Measurements from ENCODE around the gene APOL2. TPM values are rescaled to one million over a fixed set of nuclear protein-coding genes. Genes with fewer than 3 reads are reported as not detected.
"Not testable (repeated sequence)": the region's sequence is repeated elsewhere in the genome, so short reads cannot be mapped to it uniquely, and the experiment has no call there.

The APOL2 gene
- total RNA-seq, 1 experiment from 2014 or later: 9.9 TPM

GRCh38 chr22:36204001-36204631 is 35.2 kb downstream of the APOL2 start:
- no peaks in the 10 kb centered on the region for H3K36me3 ChIP-seq (ENCODE audit: control insufficient read depth in 1 of 2, insufficient read depth in 2 of 2, low read length in 2 of 2)
- POLR2A ChIA-PET: no interaction called here
- no TSS peak for BruUV-seq (replicated peaks)
- no peaks in the 10 kb centered on the region for H3K4me1 ChIP-seq (ENCODE audit: control insufficient read depth in 1 of 2, insufficient read depth in 2 of 2, low read length in 2 of 2)
- H3K27me3 ChIP-seq (ENCODE audit: insufficient read depth, low read length): no peaks in the 10 kb centered on the region; the same call in 1 of the 2 replicates
- no peak overlapping the region for H3K27ac ChIP-seq (ENCODE audit: low read depth, low read length)
- H3K9me2 ChIP-seq (ENCODE audit: insufficient read depth): no peaks in the 10 kb centered on the region
- no peaks in the 10 kb centered on the region for H3K9me3 ChIP-seq (ENCODE audit: control insufficient read depth in 1 of 2, insufficient read depth in 1 of 2, low read depth in 1 of 2, low read length in 2 of 2)
- intact Hi-C loops (cut with micrococcal nuclease): no loop called here
- no peak overlapping the region for H2AFZ ChIP-seq (ENCODE audit: low read depth, low read length, poor library complexity, severe bottlenecking)
- RAD21 ChIA-PET (ENCODE audit: low non-redundant PET in 1 of 2, low total read pairs in 2 of 2, uncharacterized antibody in 2 of 2, unreplicated experiment in 2 of 2): no interaction called here
- CTCF ChIA-PET: interaction anchor here (0.8 kb wide), 1 partner anchor 23 kb away, joined by 3 read pairs; no protein-coding TSS in a partner anchor
- TF ChIP-seq ELF1 (IDR thresholded peaks at IDR 0.05; ENCODE audit: borderline replicate concordance, low read depth) (no peak), JUND (IDR thresholded peaks at IDR 0.05) (no peak), RAD21 (IDR thresholded peaks at IDR 0.05; ENCODE audit: low read depth) (no peak), ZNF274 (IDR thresholded peaks at IDR 0.05; ENCODE audit: low read depth, low read length) (no peak), SIN3A (IDR thresholded peaks at IDR 0.05; ENCODE audit: low read depth) (no peak), FOSL1 (IDR thresholded peaks at IDR 0.05; ENCODE audit: low read depth) (no peak), MAX (IDR thresholded peaks at IDR 0.05) (no peak), SP1 (IDR thresholded peaks at IDR 0.05; ENCODE audit: low read depth) (no peak), POLR2AphosphoS5 (IDR thresholded peaks at IDR 0.05; ENCODE audit: low read depth, low read length) (no peak), SRF (IDR thresholded peaks at IDR 0.05; ENCODE audit: low read depth) (no peak)
- TF ChIP-seq, protein P1, sequence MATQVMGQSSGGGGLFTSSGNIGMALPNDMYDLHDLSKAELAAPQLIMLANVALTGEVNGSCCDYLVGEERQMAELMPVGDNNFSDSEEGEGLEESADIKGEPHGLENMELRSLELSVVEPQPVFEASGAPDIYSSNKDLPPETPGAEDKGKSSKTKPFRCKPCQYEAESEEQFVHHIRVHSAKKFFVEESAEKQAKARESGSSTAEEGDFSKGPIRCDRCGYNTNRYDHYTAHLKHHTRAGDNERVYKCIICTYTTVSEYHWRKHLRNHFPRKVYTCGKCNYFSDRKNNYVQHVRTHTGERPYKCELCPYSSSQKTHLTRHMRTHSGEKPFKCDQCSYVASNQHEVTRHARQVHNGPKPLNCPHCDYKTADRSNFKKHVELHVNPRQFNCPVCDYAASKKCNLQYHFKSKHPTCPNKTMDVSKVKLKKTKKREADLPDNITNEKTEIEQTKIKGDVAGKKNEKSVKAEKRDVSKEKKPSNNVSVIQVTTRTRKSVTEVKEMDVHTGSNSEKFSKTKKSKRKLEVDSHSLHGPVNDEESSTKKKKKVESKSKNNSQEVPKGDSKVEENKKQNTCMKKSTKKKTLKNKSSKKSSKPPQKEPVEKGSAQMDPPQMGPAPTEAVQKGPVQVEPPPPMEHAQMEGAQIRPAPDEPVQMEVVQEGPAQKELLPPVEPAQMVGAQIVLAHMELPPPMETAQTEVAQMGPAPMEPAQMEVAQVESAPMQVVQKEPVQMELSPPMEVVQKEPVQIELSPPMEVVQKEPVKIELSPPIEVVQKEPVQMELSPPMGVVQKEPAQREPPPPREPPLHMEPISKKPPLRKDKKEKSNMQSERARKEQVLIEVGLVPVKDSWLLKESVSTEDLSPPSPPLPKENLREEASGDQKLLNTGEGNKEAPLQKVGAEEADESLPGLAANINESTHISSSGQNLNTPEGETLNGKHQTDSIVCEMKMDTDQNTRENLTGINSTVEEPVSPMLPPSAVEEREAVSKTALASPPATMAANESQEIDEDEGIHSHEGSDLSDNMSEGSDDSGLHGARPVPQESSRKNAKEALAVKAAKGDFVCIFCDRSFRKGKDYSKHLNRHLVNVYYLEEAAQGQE (IDR thresholded peaks at IDR 0.05; ENCODE audit: low read depth): no peak
- TF ChIP-seq, protein P2, sequence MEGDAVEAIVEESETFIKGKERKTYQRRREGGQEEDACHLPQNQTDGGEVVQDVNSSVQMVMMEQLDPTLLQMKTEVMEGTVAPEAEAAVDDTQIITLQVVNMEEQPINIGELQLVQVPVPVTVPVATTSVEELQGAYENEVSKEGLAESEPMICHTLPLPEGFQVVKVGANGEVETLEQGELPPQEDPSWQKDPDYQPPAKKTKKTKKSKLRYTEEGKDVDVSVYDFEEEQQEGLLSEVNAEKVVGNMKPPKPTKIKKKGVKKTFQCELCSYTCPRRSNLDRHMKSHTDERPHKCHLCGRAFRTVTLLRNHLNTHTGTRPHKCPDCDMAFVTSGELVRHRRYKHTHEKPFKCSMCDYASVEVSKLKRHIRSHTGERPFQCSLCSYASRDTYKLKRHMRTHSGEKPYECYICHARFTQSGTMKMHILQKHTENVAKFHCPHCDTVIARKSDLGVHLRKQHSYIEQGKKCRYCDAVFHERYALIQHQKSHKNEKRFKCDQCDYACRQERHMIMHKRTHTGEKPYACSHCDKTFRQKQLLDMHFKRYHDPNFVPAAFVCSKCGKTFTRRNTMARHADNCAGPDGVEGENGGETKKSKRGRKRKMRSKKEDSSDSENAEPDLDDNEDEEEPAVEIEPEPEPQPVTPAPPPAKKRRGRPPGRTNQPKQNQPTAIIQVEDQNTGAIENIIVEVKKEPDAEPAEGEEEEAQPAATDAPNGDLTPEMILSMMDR (IDR thresholded peaks at IDR 0.05 in 2 of 3, conservative IDR thresholded peaks at IDR 0.05 in 1 of 3; ENCODE audit: borderline replicate concordance in 1 of 3, insufficient read depth in 1 of 3, low read depth in 2 of 3, low read length in 2 of 3): no peak
- TF ChIP-seq, protein P3, sequence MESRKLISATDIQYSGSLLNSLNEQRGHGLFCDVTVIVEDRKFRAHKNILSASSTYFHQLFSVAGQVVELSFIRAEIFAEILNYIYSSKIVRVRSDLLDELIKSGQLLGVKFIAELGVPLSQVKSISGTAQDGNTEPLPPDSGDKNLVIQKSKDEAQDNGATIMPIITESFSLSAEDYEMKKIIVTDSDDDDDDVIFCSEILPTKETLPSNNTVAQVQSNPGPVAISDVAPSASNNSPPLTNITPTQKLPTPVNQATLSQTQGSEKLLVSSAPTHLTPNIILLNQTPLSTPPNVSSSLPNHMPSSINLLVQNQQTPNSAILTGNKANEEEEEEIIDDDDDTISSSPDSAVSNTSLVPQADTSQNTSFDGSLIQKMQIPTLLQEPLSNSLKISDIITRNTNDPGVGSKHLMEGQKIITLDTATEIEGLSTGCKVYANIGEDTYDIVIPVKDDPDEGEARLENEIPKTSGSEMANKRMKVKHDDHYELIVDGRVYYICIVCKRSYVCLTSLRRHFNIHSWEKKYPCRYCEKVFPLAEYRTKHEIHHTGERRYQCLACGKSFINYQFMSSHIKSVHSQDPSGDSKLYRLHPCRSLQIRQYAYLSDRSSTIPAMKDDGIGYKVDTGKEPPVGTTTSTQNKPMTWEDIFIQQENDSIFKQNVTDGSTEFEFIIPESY (IDR thresholded peaks at IDR 0.05; ENCODE audit: extremely low read depth, insufficient replicate concordance, low read length): no peak
- H3K4me3 ChIP-seq (replicated peaks in 1 of 2; ENCODE audit: low read depth in 1 of 2, low read length in 2 of 2): no peak overlapping the region
- no peak overlapping the region for H3K4me2 ChIP-seq (ENCODE audit: low read length)
- no peak for ATAC-seq
- no peak for DNase-seq (ENCODE audit: low read depth, low spot score)
- H3K79me2 ChIP-seq (ENCODE audit: insufficient read depth, low read length): no peaks in the 10 kb centered on the region
- H3K9ac ChIP-seq (ENCODE audit: low read length): no peak overlapping the region
- no peaks in the 10 kb centered on the region for H4K20me1 ChIP-seq (ENCODE audit: insufficient read depth)

DNA sequence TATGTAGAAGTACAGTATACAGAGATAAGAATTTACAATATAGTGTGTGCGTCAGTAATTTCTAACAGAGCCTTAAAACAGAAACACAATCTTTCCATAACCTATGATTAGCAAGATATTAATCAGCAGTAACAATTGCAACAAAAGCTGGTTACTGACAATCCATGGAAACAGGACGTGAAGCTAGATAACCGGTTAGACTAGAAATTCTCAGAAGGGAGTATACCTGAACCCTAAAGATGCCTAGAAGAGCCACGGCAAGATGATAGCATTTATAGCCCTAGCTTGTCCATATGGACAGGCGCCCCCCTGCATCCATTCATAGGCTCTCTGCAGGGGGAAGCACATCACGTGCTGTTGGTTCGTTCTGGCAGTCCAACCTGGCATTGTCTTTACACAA is 35.9 kb downstream of the APOL2 start:
- H3K9me2 ChIP-seq (ENCODE audit: insufficient read depth); H3K27me3 ChIP-seq (ENCODE audit: insufficient read depth, low read length); H3K9me3 ChIP-seq (ENCODE audit: control insufficient read depth in 1 of 2, insufficient read depth in 1 of 2, low read depth in 1 of 2, low read length in 2 of 2); H3K36me3 ChIP-seq (ENCODE audit: control insufficient read depth in 1 of 2, insufficient read depth in 2 of 2, low read length in 2 of 2); H3K79me2 ChIP-seq (ENCODE audit: insufficient read depth, low read length); H3K4me2 ChIP-seq (ENCODE audit: low read length); H3K9ac ChIP-seq (ENCODE audit: low read length); RAD21 ChIA-PET (ENCODE audit: low non-redundant PET in 1 of 2, low total read pairs in 2 of 2, uncharacterized antibody in 2 of 2, unreplicated experiment in 2 of 2); H3K4me1 ChIP-seq (ENCODE audit: control insufficient read depth in 1 of 2, insufficient read depth in 2 of 2, low read length in 2 of 2); H3K27ac ChIP-seq (ENCODE audit: low read depth, low read length); H3K4me3 ChIP-seq (replicated peaks in 1 of 2; ENCODE audit: low read depth in 1 of 2, low read length in 2 of 2); ATAC-seq; H4K20me1 ChIP-seq (ENCODE audit: insufficient read depth); intact Hi-C loops (cut with micrococcal nuclease); POLR2A ChIA-PET; H2AFZ ChIP-seq (ENCODE audit: low read depth, low read length, poor library complexity, severe bottlenecking); DNase-seq (ENCODE audit: low read depth, low spot score); BruUV-seq (replicated peaks): not testable (repeated sequence)
- CTCF ChIA-PET: interaction anchor here (1.2 kb wide), 1 partner anchor 83 kb away, joined by 3 read pairs; no protein-coding TSS in a partner anchor

Measured in HCT116 (cell line).